Effector CD4-positive, alpha-beta T cell (primary cell): Measurements from ENCODE around the gene CCRL2.
"Not testable (repeated sequence)": the region's sequence is repeated elsewhere in the genome, so short reads cannot be mapped to it uniquely, and the experiment has no call there.

Source experiments
- DNase-seq: peaks from one replicate; pipeline ENCODE4 v3.0.0-alpha.2; 2020

The CCRL2 gene

DNA sequence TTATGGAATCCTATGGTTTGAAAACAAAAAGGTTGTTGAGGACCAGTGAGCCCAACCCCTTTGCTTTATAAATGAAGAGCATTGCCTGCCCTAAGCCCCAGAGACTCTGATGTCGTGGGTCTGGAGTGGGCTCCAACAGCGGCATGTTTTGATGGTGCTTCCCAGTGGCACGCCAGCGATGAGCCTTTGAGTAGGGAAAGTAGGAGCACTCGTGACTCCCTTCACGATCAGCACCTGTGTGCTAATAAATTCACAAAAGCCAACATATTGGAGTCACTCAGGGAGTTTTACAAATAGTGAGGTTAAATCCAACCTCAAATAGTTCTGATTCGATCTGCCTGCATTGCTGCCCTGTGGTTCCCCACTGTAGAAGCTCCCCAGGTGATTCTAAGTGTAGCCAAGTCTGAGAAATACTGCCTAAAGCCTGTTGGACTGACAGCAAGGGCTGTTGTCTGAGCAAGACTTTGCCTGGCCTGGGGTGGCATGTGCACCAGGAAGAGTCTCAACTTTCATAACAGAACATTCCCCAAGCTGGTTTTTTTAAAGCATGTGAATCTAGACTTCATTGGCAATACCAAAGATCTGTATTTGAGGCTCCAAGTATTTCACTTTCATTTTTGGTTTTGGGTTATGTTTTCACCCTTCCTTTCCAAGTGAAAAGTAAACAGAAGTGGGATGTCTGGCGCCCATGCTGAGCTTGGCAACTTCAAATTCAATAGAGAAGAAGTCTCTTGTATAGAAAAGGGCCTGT, 26.4 kb upstream of the CCRL2 start:
- no peak for DNase-seq

DNA sequence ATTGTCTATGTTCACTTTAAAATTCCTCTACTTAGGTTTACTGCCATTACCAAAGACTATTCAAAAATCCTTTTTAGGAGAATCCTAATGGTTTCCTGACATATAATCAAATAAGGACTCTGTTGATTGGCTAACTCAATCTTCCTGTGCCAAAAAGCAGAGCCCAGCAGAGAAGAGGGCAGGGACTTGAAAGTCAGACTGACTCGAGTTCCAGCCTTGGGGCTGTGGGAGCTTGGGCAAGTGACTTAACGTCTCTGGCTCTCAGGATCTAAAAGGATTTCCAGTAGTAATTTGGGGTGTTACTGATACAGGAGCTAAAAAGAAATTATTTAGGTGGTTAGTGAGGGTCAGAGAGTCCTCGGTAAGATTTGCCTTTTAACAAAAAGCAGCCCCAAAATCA, 25.4 kb upstream of the CCRL2 start:
- no peak for DNase-seq

DNA sequence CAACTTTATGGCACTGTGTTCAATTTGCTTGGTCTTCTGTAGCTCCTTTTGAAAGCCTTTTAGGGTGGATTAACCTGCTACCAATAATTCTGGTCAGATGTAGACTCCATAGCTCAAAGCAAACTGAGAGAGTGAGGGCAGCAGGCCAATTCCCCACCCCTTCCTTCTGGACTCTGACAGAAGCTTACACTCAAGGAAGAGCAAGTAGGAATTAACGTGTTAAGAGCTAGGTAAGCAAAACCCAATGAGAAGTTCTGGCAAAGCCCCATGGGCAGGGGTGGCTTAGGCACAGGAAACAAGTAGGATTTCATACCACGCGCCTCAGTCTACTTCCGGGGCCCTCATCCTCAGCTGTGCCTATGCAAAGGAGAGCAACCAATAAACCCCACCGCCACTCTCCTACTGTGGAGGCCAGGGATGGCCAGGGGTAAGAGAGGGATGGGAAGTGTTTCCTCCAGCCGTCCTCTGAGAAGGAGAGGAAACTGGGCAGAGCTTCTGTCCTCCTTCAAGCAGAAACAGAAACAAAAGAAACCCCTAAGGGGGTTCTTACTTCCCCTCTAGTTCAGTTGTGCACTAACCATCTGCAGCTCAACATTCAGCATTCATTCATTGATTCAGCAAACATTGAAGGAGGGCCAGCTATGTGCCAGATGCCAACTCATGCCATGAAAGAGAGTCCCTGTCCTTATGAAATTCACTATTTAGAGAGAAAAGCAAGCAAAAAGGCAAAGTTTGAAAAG, 23.7 kb upstream of the CCRL2 start:
- no peak for DNase-seq

DNA sequence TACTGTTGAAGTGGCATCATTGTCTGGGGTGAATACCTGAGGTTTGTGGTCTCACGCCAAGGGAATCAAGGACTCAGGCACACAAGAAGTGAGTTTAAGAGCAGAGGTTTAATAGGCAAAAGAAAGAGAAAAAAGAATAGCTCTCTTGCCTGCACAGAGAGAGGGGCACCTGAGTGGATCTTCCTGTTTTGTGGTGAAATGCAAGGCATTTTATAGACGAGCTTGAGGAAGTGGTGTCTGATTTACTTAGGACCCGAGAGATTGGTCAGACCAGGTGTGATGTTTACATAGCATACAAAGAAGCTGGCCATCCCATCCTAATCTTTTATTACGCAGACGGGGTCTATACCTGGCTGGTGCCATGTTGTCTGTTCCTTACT, 23.1 kb upstream of the CCRL2 start:
- no peak for DNase-seq

- no peak for DNase-seq
Measured at GRCh38 chr3:46386205-46386604, 20.9 kb upstream of the CCRL2 start.

DNA sequence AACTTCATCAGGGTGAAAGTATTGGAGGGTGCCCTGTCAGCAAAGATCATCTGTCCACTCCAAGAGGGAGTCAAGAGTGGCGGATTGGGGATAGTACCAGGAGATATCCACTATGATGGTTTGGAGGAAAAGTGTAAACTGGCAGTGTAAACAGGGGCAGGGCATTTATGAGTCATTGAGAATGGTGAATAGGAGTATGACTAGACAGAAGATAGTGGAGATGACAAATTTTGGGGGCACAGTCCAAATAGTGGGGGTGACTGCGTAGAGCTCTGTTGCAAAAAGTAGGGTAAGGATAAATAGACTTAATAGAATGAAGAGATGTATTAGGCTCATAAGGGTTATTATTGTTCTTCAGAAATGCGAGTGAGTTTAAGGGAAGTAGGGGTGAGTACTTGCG, 18.2 kb upstream of the CCRL2 start:
- DNase-seq = not testable (repeated sequence)

DNA sequence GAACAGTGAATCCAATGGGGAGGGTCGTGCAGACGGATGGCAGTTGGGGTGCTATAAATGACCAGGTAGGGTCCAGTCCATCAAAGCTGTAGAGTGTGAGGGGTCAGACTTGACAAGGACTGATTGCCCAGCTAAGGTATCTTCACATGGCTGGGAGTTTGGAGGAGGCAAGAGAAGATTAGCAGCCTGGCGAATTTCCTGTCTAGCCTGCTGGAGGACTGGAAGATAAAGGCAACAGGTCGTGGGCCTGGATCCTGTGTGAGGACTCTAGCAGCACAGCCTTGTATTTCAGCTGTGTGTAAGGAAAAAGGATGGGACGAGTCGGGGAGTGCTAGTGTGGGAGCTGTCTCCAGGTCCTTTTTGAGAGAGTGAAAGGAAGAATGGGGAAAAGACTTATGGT, 17.8 kb upstream of the CCRL2 start:
- no peak for DNase-seq

DNA sequence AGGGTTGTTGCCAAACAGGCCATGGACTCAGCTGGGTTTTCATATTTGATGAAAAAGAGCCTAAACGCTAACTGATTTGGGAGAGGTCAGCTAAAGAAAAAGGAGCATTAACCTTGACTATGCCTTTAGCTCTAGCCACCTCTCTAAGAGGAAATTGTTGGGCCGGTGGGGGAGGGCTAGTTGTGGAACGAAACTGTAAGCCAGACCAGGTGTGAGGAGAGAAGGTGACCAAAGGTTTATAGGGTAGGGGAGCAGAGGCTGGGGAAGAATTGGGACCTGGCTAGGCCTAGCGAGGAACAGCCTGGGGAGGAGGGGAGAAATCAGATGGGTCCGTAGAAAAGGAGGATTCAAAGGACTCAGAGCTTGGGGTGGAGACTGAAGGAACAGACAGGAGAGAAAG, 15.5 kb upstream of the CCRL2 start:
- DNase-seq = not testable (repeated sequence)

DNA sequence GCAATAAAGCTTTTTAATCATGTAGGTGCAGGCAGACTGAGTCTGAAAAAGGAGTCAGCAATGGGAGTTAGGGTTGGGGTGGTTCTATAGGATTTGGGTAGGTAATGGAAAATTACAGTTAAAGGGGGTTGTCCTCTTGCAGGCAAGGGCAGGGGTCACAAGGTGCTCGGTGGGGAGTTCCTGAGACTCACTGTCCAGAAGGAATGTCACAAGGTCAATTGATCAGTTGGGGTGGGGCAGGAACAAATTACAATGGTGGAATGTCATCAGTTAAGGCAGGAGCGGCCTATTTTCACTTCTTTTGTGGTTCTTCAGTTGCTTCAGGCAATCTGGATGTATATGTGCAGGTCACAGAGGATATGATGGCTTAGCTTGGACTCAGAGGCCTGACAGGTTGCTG, 14.0 kb upstream of the CCRL2 start:
- no peak for DNase-seq

- no peak for DNase-seq
Measured at GRCh38 chr3:46393554-46394434, 13.3 kb upstream of the CCRL2 start.

GRCh38 chr3:46395210-46395661, 11.8 kb upstream of the CCRL2 start:
- no peak for DNase-seq

- no peak for DNase-seq
Measured at GRCh38 chr3:46395766-46396530, 11.1 kb upstream of the CCRL2 start.

GRCh38 chr3:46397111-46397510, 9.9 kb upstream of the CCRL2 start:
- no peak for DNase-seq

GRCh38 chr3:46398186-46398955, 8.7 kb upstream of the CCRL2 start:
- no peak for DNase-seq

- no peak for DNase-seq
Measured at GRCh38 chr3:46399098-46399497, 8.0 kb upstream of the CCRL2 start.

- no peak for DNase-seq
Measured at GRCh38 chr3:46399557-46399956, 7.5 kb upstream of the CCRL2 start.

GRCh38 chr3:46400000-46400734, 6.9 kb upstream of the CCRL2 start:
- DNase-seq = no peak

DNA sequence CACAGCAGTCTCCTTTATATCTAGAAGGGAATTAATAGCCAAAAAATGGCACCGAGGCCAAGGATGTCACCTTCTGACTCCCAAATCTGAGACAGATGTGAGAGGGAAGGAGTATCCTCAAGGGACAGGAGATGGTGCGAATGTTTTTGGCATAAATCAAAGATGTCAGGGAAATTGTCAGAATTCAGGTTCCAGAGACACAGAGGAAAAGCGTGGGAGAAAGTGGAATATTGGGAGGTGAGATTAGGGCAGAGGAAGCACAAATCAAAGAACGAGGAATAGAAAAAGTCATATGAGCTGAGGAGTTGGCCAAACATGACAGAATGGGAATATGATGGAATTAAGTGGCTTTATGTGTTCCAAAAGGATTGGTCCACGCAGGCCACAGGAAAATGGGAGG, 6.2 kb upstream of the CCRL2 start:
- no peak for DNase-seq

DNA sequence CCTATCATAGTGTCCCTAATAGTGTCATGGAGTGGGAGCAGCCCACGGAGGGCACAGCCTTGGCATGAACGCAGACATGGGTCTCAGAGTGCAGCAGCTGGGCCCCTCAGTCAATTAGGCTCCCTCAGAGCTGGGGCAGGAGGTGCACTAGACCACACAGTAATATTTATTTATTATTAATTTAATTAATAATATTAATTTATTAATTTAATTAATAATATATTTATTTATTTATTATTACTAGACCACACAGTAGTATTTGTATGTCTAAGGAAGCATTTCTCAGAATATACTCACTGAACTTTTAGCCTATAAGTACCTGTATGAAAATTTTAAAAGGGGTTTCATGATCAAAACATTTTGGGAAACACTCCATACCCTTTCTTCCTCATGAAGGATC, 5.5 kb upstream of the CCRL2 start:
- no peak for DNase-seq

DNA sequence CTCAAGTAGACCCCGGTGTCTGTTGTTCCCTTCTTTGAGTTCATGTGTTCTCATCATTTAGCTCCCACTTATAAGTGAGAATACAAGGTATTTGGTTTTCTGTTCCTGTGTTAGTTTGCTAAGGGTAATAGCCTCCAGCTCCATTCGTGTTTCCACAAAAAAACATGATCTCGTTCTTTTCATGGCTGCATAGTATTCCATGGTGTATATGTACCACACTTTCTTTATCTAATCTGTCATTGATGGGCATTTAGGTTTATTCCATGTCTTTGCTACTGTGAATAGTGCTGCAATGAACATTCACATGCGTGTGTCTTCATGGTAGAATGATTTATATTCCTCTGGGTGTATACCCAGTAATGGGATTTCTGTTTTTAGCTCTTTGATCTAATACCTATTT, 4.2 kb upstream of the CCRL2 start:
- not testable (repeated sequence) for DNase-seq
